PFSK-1 (cell line): ENCODE results near the gene ENTHD1.

Experiments
- FOXP2 ChIP-seq: optimal IDR thresholded peaks from 2 replicates; pipeline ENCODE3; 2011; ENCODE audit warnings: borderline replicate concordance, control low read depth, inconsistent platforms; ENCODE audit not compliant: insufficient read depth; ENCODE audit errors: extremely low read length, extremely low read depth
- POLR2AphosphoS5 ChIP-seq: IDR thresholded peaks from 2 replicates; pipeline ENCODE4 v1.6.1; 2012; ENCODE audit warnings: low read depth, mild to moderate bottlenecking, control low read depth, low read length, moderate library complexity
- SIN3A ChIP-seq: IDR thresholded peaks from 2 replicates; pipeline ENCODE4 v1.6.1; 2012; ENCODE audit warnings: mild to moderate bottlenecking, low read length, moderate library complexity, borderline replicate concordance; ENCODE audit not compliant: insufficient read depth
- TAF1 ChIP-seq: IDR thresholded peaks from 2 replicates; pipeline ENCODE4 v1.6.1; 2012; ENCODE audit warnings: low read length, control low read depth, borderline replicate concordance; ENCODE audit not compliant: insufficient read depth
- TF ChIP-seq, protein P1 (sequence below), 2 experiments: IDR thresholded peaks; 2 replicates each; pipeline versions ENCODE4 v1.6.1 to v1.8.0; 2011 to 2012; ENCODE audit warnings: low read depth in 2 of 2, low read length in 2 of 2, control low read depth in 1 of 2, inconsistent platforms in 1 of 2, mild to moderate bottlenecking in 1 of 2, moderate library complexity in 1 of 2; ENCODE audit not compliant: insufficient read depth in 1 of 2

DNA sequence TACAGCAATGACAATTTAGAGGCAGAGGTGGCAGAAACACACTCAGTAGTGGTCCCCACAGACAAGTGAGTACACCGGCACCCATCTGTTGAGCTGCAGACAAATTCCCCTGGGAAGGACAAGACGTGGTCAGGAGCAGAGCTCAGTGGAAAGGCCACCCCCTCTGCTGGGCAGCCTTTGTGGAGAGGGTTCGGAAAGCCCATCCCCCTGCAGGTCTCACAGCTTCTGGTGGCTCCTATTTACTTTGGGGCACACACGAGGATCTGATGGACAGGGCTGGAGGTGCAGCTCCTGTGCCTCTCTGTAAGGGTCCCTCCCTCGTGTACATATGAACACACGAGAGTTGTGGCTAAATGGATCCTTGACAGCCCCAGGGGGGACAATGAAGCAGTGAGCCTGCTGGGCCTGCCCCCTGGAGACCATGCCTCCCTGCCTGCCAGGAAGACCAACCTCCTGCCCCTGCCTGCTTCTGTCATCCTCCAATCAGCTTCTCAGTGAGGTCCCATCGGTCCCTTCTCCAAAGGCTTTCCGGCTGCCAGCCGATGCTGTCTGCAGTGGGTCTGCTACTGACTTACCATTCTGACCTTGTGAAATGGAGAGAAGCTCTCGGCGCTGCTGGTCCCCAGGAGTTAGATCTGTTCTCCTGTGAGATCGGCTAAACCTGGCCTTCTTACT is 161.5 kb downstream of the ENTHD1 start:
- TF ChIP-seq TAF1 (no peak), POLR2AphosphoS5 (no peak), SIN3A (no peak), FOXP2 (no peak)
- TF ChIP-seq, protein P1, sequence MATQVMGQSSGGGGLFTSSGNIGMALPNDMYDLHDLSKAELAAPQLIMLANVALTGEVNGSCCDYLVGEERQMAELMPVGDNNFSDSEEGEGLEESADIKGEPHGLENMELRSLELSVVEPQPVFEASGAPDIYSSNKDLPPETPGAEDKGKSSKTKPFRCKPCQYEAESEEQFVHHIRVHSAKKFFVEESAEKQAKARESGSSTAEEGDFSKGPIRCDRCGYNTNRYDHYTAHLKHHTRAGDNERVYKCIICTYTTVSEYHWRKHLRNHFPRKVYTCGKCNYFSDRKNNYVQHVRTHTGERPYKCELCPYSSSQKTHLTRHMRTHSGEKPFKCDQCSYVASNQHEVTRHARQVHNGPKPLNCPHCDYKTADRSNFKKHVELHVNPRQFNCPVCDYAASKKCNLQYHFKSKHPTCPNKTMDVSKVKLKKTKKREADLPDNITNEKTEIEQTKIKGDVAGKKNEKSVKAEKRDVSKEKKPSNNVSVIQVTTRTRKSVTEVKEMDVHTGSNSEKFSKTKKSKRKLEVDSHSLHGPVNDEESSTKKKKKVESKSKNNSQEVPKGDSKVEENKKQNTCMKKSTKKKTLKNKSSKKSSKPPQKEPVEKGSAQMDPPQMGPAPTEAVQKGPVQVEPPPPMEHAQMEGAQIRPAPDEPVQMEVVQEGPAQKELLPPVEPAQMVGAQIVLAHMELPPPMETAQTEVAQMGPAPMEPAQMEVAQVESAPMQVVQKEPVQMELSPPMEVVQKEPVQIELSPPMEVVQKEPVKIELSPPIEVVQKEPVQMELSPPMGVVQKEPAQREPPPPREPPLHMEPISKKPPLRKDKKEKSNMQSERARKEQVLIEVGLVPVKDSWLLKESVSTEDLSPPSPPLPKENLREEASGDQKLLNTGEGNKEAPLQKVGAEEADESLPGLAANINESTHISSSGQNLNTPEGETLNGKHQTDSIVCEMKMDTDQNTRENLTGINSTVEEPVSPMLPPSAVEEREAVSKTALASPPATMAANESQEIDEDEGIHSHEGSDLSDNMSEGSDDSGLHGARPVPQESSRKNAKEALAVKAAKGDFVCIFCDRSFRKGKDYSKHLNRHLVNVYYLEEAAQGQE (IDR thresholded peaks at IDR 0.05; ENCODE audit: insufficient read depth in 1 of 2, low read depth in 2 of 2, low read length in 2 of 2) = no peak
